Erythroblast (primary cell): Measurements from ENCODE around the gene ZNF169.
"Not testable (repeated sequence)": the region's sequence is repeated elsewhere in the genome, so short reads cannot be mapped to it uniquely, and the experiment has no call there.

Experiments used
- GATA1 ChIP-seq: IDR thresholded peaks from 2 replicates; pipeline ENCODE4 v1.6.1; 2011; ENCODE audit warnings: low read depth, mild to moderate bottlenecking, control low read depth, low read length, moderate library complexity
- POLR2A ChIP-seq: IDR thresholded peaks from 2 replicates; pipeline ENCODE4 v1.6.1; 2011; ENCODE audit warnings: mild to moderate bottlenecking, low read length

- TF ChIP-seq POLR2A, GATA1: not testable (repeated sequence)
These were observed 64.2 kb downstream of the ZNF169 start for GRCh38 chr9:94323153-94323798.
